Measurements from ENCODE around the gene DLGAP3.

The DLGAP3 gene

DNA sequence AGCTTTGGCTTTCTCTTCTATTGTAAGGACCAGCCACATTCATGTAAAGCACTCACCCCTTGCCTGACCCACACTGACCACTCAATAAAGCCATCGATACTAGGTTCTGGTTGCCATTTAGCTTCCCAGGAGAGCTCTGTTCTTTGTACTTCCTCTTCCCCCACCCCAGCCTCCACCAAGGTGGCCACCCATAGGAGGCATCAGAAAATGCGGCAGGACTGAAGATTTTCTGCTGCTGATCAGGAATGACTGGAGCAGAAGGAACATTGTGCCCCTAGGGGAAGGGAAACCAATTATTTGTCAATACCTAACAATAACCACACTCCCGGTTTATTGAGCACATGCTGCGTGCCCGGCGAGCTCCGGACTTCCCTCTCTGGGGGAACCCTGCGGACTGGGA is 64.7 kb downstream of the DLGAP3 start:
- no peak overlapping the region; the same call in 1 of the 2 replicates for H3K27ac ChIP-seq
- no peak for TF ChIP-seq CTCF (conservative IDR thresholded peaks at IDR 0.05)

DNA sequence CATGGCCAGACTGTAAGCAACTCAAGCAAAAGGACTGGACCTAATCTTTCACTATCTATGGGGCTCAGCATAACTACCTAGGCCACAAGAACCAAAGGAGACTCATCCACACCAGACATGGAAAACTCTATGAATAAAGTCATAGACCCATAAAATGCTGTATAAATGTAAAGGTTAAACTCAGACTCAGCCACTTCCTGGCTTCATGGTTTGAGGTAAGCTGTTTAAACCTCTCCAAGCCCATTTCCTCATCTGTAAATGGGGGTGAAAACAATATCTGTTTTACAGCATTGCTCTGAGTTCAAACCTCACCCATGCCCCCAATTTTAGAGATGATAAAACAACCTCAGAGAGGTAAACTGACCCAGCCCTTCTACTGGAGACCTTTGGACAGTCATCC is 65.9 kb downstream of the DLGAP3 start:
- H3K27ac ChIP-seq: no peak overlapping the region
- no peak for TF ChIP-seq CTCF (conservative IDR thresholded peaks at IDR 0.05)

DNA sequence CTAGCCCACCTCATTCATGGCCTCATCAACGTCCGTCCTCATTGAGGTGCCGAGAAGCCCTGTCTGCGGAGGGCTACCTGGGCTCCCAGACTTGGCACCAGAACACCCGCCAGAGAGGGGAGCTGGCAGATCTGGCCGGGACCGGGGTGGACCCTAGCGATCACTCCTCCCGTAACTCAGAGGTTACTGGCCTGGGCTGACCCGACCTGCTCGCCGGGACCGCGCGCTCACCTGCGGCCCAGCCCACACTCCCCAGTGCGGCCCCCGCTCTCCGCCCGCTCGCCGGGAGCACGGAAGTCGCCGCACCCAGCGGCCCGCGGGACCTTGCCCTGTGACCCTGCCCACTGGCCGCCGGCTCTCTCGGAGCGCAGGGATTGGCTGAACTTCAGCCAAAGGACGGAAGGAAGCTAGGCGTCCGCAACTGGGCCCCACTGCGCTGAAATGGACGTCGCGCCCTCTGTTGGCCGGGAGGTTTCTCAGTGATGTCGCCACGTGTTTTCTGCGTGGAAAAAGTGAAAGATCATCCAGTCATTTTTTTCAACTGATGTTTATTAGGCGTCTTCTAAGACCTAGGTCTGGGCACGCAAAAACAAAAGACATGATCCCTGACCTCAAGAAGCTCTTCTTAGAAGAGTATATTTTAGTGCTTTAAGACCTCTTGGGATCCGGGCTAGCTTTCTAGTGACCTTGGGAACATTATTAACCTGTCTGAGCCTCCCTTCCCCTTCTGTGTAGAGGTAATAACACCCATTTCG is 69.8 kb downstream of the DLGAP3 start, which contains the start of gene SMIM12:
SMIM12 (minus strand) TSS at position 304 of the 755 bp plus-strand sequence. CDS start 3,772 bp downstream, outside the sequence.
- TF ChIP-seq CTCF (conservative IDR thresholded peaks at IDR 0.05): peak; percentile 93
- H3K27ac ChIP-seq: peak within 1 kb of the TSS; percentile 78

DNA sequence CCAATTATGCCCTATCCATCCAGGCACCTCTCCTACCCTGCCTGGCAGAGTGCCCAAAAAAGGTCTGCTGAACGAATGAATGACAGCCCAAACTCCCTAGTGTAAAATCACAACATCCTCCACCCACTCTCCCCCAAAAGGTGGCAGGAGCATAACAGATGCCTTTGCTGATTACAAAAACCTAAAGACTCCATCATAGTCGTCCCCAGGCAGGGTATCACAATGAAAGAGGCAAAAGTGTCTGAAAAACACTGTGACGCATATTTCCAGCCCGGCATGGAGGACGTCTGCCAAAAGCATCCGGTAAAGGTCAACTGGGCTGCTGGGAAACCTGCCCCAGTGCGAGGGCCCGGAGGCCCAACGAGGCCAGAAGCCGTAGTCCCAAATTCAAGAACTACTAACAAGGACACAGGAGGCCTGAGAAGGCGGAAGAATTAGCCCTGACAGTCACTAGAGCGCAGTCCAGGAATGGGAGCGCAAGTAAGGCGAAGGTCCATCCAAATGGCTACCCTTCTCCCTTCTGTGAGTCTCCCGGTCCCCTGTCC is 70.5 kb downstream of the DLGAP3 start:
- TF ChIP-seq CTCF (conservative IDR thresholded peaks at IDR 0.05): no peak
- peak overlapping the region; percentile 78 for H3K27ac ChIP-seq

DNA sequence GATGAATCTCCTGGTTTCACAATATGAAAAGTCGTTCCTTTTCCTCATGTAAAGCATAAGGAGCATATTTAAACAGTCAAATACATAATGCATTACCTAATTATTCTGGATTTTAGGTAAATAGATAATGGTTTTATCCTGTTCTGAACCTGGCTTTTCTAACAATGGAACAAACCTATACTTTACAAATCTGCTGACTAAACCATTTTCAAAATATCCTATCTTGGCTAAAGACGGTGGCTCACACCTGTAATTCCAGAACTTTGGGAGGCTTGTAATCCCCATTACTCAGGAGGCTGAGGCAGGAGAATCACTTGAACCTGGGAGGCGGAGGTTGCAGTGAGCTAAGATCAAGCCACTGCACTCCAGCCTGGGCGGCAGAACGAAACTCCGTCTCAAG is 72.8 kb downstream of the DLGAP3 start:
- H3K27ac ChIP-seq: no peak overlapping the region
- TF ChIP-seq CTCF (conservative IDR thresholded peaks at IDR 0.05): no peak

GRCh38 chr1:34852677-34853217 is 76.7 kb downstream of the DLGAP3 start:
- H3K27ac ChIP-seq: peak overlapping the region; percentile 90
- TF ChIP-seq CTCF (conservative IDR thresholded peaks at IDR 0.05): peak; percentile 99

DNA sequence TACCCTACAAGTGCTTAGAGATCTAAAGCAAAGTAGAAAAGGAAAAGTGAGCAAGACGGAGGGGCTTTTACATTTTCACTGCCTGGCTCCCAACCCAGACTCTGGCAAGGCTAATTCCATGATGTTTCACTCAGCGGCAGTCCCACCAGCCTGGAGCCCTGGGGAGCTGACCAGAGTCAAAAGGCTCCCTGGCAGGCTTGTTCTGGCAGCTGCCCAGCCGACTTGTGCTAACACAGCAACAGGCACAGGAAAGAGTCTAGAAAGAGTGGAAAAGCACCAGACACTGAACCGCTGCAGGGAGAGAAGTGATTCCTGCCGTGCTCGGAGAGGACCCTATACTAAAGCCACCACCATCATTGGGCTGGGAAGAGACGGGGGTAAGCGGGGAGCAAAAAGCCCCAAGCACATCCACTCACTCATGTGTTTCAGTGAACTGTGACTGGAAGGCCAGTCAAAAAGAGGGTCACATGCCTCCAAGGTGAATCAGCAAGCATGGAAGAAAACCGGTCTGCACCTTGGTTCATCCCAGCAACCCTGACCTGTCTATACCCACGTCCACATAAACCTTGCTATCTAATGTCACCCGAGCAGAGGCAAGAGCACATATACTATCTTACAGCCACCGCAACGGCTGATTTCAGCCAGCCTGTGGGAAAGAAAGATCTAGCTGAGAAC is 77.9 kb downstream of the DLGAP3 start:
- H3K27ac ChIP-seq: peak overlapping the region; percentile 90
- TF ChIP-seq CTCF (conservative IDR thresholded peaks at IDR 0.05): no peak
